HG03571 (cell line): ENCODE data around the gene PDE11A.

Experiments
- ATAC-seq: cut with Tn5 transposase; IDR thresholded peaks from one replicate; pipeline ENCODE4 v1.9.1; 2021; ENCODE audit not compliant: unreplicated experiment

PDE11A gene

DNA sequence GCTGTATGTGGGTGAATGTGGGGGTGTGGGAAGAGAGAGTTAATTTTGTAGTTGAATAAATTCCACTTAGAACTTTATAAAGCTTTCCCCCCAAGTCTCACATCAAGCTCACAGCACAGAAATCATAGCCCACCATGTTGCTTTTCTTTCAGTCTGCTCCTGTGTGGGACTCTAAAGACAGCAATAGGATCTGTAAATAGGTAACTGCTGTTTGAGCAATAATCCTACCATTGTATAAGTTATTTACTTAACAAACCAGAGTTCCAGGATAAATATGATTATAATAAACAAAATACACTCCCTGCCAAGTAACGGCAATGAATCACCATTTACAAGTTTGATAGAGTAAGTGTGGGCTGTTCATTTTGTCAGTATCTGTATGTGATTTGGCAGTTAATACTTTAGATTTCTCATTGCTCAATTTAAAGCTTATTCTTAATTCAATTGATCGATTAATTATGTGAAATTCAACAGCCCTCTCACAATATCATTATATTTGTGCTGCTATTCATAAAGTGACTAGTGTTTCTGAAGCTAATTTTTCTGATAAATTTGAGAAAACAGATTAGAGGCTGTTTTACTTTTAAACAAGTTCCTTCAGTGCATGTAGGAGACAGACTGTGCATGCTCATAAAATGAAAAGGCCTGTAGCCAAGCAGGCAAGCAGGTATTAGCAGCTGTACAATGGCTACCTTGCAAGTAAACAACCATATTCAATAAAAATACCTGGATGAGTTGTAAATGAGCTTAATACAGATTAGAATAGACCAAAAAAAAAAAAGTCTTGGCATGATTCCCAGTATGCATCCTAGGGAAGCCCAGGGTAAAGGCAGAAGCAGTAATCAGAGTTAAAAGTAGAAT is 142.7 kb downstream of the PDE11A start:
- ATAC-seq: no peak

DNA sequence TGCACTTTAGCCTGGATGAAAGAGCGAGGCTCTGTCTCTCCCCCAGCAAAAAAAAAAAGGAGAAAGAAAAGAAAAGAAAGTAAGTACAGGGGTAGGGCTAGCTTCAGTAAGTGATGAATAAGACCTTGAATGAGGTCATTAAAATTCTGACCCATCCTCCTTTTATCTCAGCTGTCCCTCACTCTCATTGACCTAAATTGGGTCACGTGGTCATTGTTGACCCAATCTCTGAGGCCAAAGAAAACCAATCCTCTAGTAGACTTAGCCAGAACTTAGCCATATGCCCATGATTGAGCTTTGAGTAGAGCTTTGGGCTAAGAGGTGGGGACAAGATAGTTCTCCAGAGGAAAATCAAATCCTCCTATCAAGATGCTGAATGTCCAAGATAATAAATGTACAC is 149.3 kb downstream of the PDE11A start:
- ATAC-seq: no peak

DNA sequence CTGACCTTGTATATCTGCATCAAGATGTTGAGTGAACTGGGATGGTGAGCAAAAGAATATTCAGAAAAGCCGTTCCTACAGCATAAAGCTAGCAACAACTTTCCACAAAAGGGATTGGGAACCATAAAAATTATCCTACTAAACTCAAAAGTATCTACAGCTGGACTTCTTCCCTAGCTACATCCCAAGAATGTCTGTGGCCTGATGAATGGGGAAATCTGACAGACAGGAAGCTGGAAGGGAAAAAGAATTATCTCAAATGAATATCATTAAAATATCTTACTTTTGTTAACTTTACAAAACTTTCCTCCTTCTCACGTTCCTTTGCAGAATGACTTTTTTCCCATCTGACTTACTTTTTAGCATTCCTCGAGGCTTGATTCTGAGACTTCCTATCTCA is 150.9 kb downstream of the PDE11A start:
- ATAC-seq: no peak

DNA sequence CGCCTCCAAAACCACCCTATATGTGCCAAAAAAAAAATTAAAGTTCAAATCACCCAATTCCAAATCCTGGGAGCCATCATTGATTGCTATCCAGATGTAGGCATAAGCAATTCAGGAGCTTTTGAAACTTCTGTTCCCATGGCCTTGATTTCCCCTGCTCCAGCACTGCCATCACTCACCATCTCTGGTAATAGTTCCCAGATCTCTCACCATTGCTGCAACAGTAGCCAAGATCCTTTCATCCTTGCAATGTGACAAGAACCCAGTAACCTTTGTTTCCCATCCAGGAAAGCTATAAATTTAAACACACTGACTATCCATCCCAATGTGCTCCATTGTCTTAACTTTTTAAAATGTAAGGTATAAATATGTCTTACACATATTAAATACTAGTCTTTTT is 155.4 kb downstream of the PDE11A start:
- no peak for ATAC-seq

DNA sequence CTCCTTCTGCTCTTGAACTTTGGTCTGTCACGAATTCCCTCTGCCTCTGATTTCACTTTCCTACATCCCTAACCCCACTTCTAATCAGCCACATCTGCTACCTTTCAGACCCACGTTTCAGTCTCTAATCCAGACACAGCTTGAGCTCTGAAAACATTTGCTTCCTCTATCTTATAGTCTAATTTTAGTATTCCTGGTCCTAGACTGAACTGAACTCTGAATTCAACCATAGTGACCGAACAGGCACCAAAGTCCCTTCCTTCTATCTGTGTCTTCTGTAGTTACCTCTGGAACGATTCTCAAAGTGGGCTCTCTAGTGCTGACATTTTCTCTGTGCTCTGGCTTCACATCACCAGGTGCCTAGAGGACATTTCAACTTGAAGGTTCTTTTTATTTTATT is 156.2 kb downstream of the PDE11A start:
- ATAC-seq: no peak

DNA sequence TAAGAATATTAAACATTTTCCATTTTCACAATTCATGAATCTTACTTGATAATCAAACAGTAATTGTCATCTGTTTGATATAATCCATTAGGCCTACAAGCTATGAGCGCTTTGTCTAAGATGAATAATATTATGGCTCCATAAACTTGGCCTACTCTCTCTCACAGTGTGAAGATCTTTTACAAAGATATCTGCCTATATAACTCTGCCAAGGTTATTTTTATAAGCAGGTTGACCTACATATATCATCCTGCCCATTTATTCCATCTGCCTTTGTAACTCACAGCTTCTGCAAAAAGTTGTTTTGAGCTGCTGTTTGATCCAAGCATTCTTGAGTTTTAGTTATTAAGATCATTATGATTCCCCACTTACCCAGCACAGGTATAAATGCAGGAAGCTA is 158.3 kb downstream of the PDE11A start:
- ATAC-seq: no peak

DNA sequence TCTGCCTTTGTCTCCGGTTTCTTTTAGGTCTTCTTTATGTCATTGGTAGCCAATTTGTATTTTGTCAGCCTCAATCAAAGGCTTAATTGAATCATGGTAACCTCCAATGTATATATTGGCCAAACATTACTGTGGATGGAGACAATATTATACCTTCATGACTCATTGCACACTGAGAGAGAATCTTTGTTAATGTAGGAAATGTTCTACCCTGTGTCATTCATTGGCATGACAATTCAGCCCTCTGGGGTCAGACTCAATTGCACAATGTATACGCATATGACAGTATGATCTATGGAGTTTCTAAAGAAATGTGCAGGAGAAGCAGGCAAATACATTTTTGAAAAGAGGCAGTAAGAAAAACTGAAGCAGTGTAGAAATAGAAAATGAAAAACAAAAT is 162.6 kb downstream of the PDE11A start:
- no peak for ATAC-seq

DNA sequence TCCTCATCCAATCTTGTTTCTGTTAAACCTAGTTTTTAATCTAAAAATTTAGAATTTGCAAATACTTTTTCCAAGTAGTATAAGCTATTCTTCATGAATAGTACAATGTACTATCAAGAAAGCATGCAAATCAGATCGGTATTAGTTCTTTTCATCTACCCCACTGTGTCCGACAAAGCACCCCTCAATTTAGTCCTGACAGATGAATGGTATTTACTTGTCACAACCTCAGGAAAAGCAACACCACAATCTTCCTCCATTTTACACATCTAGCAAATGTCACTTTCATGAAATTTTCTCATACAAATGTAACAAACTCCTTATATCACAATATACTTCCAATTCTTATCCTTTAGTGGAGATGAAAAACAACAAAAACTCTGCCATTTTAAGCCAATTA is 163.8 kb downstream of the PDE11A start:
- no peak for ATAC-seq

DNA sequence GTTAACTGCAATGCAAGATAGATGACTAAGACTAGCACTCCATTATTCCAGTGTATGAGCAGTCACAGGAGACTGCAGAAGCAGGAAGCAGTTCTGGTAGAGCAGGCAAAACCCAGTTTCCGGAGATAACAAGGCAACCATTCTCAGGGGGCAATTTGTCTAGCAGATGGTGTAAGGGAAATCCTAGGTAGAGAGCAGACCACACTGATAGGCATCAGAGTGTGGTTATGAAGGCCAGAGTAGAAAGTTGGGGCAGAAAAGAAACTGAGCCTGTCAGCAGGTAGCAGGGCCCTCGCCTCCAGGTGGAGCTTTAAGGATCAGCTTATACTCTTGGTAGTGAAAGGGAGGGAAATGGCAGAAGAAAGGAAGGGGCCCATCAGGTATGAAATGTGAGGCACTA is 164.4 kb downstream of the PDE11A start:
- no peak for ATAC-seq

DNA sequence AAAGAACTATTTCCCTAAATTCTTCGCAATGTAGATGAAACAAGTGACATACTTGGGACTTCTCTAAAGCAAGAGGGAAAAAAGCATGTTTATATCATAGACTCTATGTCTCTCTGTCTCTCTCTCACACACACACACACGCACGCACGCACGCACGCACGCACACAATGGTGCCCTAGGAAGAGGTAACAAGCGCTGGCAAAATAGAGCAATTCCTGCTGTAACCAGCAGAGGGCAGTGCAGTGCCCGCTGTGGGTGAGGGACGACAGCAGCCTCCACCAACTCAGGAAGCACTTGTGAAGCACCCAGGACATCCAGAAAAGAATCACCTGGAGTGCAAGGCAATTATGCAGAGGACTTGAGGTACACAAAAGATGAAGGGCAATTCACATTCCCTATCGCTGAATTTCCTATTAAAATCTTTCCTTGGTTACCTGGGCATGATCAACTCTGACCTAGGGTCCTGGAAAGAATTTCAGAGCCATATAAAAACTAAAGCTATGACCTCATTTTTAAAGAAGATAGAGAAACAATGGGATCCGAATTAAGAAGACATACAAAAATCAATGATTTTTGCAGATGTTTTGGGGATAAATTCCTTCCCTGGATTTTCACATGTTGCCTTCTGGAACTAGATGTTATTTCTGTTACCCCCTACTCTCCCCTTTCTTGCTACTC is 166.4 kb downstream of the PDE11A start:
- ATAC-seq: peak; percentile 86

DNA sequence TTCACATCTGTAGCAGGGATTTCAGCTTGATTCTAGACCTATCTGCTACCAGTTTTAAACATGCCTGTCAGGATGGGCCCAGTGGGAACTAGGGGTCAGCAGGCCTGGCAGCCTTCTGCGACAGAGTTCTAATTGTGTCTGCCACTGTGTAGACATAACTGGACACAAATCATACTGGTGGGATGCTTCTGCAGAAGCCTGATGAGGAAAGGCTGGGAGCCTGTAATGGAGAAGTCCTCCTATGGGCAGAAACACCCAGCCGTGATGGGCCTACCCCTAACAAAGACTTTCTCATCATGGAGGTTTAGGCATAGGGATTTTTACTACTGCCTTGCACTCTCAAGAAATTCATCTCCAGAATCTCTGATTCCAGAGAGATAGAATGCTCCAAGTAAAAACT is 166.9 kb downstream of the PDE11A start:
- no peak for ATAC-seq

DNA sequence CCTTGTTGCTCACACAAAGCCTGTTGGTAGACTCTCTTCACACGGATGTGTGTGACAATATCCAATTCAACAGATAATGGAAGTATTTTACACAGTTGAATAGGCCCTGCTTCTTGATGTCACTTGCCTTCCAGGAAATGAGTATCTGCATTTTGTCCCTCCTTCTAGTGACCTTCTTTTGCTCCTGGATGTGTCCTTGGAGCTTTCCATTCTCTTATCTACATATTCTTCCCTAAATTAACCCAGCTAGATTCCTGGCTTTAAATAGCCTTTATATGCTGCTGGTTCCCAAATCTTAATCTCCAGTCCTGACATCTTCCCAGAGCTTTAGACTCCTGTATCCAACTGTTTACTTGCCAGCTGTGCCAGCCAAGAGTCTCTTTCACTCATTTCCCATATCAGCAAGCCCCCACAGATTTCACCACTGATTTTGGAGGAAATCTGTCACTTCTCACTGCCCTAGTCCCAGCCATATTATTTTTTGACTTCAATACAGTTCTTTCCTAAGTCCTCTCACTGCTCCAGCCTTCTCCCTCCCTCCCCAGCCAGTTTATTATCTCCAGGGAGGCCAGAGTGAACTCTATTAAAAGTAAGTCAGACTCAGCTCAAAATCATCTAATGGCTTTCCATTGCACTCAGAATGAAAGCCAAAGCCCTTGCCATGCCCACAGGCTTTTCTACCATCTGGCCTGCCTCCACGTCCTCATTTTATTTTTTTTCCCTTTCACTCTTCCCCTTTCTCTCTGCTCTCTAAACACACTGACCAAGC is 170.0 kb downstream of the PDE11A start:
- ATAC-seq: no peak

DNA sequence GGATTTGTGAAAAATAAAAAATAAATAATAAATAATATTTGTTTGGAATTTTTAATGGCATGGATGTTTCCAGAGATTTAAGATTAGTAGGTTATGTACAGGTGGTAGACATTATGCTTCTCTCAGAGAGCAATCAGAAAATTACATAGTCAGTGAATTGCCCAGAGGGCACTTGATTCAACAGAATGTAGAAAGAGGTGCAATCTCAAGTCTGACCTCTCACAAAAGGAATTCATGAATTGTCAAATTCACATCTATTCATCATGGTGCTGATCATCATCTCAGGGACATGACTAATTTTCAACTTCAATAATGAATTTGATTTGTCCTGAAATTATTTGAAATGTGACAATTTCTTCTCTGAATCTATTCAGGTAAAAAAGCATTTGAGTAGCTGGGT is 172.5 kb downstream of the PDE11A start:
- ATAC-seq: no peak

DNA sequence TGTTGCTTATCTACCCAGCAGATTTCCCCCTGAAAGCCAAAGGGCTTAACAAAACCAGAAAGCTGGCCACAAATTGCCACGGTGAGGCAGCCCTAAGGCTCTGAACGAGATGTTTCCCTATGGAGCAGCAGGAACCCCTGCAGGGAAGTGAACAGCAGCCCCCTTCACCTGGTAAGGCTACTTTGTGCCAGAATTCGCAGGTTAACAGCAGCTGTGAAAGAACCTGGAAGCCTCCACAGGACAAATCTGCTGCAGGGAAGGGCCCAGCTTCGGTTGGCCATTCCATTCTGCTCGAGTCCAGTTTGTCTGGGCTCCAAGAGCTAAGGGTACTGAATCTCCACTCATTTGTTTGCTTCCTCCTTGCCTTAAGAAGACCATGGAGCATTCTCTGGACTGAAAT is 175.3 kb downstream of the PDE11A start:
- ATAC-seq: no peak

DNA sequence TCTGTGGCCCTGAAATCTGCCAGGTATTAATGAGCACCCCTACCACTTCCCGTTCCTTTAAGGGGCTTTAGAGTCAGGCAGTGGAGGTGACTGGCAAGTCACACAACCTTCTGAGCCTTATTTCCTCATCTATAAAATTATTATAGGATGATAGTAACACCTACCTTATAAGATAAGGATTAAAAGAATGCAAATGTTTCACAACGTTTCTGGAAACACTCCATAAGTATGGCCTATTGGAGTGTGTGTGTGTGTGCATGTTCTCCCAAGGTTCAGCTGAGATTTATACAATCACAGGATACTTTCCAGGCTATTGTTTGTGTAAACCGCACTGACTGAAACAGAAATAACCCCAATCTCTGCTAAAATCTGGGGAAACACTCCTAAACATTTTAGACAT is 176.0 kb downstream of the PDE11A start:
- ATAC-seq: no peak

DNA sequence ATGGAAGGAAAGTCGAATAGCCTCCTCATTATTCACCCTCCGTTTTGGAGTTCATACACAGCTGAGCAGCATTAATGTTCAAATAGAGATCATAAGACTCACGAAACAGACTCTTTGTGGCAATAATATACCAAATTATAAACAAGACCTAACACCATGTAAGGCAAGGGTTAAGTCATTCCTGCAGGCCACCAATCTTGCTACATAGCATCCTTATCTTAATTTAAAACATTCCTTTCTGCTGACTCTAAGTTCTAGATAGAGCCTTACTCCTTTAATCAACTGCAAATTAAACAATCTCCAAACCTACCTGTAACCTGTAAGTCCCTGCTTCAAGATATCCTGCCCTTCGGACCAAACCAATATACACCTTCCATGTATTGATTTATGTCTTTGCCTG is 178.0 kb downstream of the PDE11A start:
- ATAC-seq: no peak

DNA sequence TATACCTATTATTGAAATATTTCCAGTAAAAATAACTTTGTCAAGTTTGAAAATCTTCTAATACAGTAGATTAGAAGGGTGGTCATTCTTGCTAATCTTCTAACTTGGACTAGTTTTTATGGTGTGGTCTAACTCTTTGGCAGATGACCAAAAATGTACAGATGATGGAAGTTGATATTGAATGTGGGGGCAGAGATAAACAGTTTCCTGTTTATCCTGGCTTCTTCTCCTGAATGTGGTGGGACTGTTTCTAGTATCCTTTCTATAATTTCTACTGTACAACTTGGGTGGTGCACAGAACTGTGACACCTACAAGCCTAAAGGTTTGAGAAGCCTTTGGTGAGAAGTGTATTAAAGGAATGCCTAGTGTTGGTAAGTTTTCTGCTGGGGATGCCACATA is 178.7 kb downstream of the PDE11A start:
- no peak for ATAC-seq

DNA sequence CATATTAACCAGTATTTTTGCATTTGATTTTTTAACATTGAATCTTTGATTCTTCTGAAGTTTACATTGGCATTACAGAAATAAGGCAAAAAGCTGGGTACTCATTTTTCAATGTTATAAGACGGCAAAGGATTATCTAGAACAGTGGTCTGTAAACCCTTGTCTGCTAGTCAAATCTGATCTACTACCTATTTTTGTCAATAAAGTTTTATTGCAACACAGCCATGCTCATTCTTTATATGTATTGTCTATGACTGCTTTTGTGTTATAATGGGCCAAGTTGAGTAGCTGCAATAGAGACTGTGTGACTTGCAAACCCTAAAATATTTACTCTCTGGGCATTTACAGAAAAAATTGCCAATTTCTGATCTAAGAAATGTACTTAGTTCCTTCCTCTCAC is 181.0 kb downstream of the PDE11A start:
- ATAC-seq: no peak

DNA sequence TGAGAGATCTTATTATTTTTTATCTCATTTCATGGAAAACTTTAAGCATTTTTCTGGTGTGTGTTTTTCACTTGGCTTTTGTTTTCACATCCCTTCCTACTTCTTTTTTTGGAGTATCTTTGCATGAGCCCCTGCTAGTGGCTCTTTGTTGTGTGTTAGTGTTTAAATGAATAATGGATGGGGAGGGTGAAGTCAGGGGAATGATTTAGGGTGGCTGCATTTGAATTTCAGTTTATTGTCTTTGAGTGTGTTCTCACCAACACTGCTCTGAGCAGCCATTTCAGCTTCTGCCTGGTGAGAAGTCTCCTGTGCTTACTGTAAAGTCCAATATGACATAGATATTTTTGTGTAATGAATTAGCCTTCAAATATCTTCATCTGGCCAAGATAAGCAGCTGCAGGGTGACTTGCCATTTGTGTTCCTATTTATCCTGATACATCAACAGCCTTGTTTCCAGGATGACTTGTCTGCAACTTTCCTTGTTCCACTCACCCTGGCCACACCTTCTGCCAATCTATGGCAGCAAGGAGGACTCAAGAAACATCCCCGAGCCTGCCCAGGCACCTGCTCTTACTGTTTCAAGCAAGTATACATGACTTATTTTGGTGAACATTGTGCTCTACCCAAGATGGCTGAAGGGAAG is 182.6 kb downstream of the PDE11A start:
- ATAC-seq: no peak

DNA sequence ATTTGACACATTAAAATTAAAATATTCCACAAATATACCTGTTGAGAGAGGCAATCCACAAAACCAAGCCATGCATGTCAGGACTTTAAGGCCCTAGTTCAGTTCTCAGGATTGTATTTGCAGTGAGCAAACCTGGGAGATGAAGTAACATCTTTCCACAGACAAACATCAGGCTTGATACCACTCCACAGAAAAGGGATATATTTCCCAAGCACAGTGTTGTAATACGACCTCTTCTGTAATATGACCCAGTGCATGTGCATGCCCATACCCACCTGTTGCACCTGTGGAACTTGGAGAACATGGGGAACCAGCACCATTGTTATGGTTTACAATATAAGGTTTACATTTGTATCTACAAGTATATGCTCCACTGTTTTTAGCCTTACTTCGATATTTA is 184.0 kb downstream of the PDE11A start:
- ATAC-seq: no peak

DNA sequence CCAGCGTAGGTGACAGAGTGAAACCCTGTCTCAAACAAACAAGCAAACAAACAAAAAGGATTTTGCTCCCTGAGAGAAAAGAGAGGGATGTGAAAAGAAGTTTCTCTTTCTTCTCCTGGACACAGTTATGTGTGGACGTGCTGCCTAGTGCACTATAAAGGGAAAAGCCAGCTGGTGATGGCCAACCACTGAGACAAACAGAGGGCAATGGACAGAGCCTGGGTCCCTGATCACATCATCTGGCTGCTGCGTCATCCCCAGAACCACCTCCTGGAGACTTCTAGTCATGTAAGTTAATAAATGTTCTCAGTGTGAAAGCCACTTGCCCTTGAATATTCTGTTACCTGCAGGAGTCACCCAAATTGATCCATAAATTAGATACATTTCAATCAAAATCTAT is 184.9 kb downstream of the PDE11A start:
- no peak for ATAC-seq
